H9 (cell line): Measurements from ENCODE around the gene RNF103. TPM values are rescaled to one million over a fixed set of nuclear protein-coding genes. Genes with fewer than 3 reads are reported as not detected.

Experiments used
- DNase-seq: peaks from one replicate; pipeline ENCODE4 v3.0.0-alpha.2; 2017
- H2AFZ ChIP-seq: one replicate; pipeline ENCODE4 v1.6.1; 2013; ENCODE audit warnings: mild to moderate bottlenecking, low read length, control low read depth, moderate library complexity
- H2AK5ac ChIP-seq: 2 replicates; pipeline ENCODE4 v1.6.1; 2013; ENCODE audit warnings: low read length, control low read depth, mixed read lengths; ENCODE audit not compliant: insufficient read length
- H2BK120ac ChIP-seq: one replicate; pipeline ENCODE4 v1.6.1; 2013; ENCODE audit warnings: low read depth, mild to moderate bottlenecking, low read length, control low read depth, inconsistent platforms; ENCODE audit not compliant: poor library complexity, severe bottlenecking
- H2BK12ac ChIP-seq: 2 replicates; pipeline ENCODE4 v1.6.1; 2013; ENCODE audit warnings: low read length, control low read depth, mixed read lengths, low read depth; ENCODE audit not compliant: insufficient read length
- H2BK15ac ChIP-seq: 2 replicates; pipeline ENCODE4 v1.6.1; 2013; ENCODE audit warnings: low read depth, low read length, control low read depth
- H2BK20ac ChIP-seq: one replicate; pipeline ENCODE4 v1.6.1; 2013; ENCODE audit warnings: low read depth, mild to moderate bottlenecking, low read length, control low read depth, inconsistent platforms; ENCODE audit not compliant: poor library complexity, severe bottlenecking
- H2BK5ac ChIP-seq: 2 replicates; pipeline ENCODE4 v1.6.1; 2013; ENCODE audit warnings: low read length, control low read depth, mixed read lengths; ENCODE audit not compliant: insufficient read length
- H3K14ac ChIP-seq: 2 replicates; pipeline ENCODE4 v1.6.1; 2013; ENCODE audit warnings: low read length, control low read depth; ENCODE audit not compliant: insufficient read depth
- H3K18ac ChIP-seq: 2 replicates; pipeline ENCODE4 v1.6.1; 2013; ENCODE audit warnings: low read depth, mild to moderate bottlenecking, mixed read lengths, low read length, control low read depth; ENCODE audit not compliant: insufficient read length
- H3K23ac ChIP-seq: 2 replicates; pipeline ENCODE4 v1.6.1; 2013; ENCODE audit warnings: low read length, control low read depth, mixed read lengths, low read depth; ENCODE audit not compliant: insufficient read length
- H3K23me2 ChIP-seq: 2 replicates; pipeline ENCODE4 v1.6.1; 2013; ENCODE audit warnings: low read depth, mild to moderate bottlenecking, mixed read lengths, low read length, control low read depth; ENCODE audit not compliant: insufficient read length, poor library complexity, severe bottlenecking
- H3K27ac ChIP-seq: 2 replicates; pipeline ENCODE4 v1.5.1; 2013; ENCODE audit warnings: low read length, control low read depth, mixed read lengths, low read depth; ENCODE audit not compliant: insufficient read length
- H3K27me3 ChIP-seq: 2 replicates; pipeline ENCODE4 v1.6.1; 2013; ENCODE audit warnings: low read length, control low read depth, inconsistent platforms; ENCODE audit not compliant: insufficient read depth
- H3K4ac ChIP-seq: 2 replicates; pipeline ENCODE4 v1.6.1; 2013; ENCODE audit warnings: low read depth, mild to moderate bottlenecking, control low read depth, inconsistent platforms, low read length, moderate library complexity
- H3K4me1 ChIP-seq: 2 replicates; pipeline ENCODE4 v1.6.1; 2013; ENCODE audit warnings: low read length, control low read depth, inconsistent platforms; ENCODE audit not compliant: insufficient read depth
- H3K4me2 ChIP-seq: 2 replicates; pipeline ENCODE4 v1.6.1; 2013; ENCODE audit warnings: low read length, control low read depth, mixed read lengths; ENCODE audit not compliant: insufficient read length, insufficient read depth
- H3K56ac ChIP-seq: 2 replicates; pipeline ENCODE4 v1.6.1; 2013; ENCODE audit warnings: low read depth, mild to moderate bottlenecking, mixed read lengths, low read length, control low read depth; ENCODE audit not compliant: insufficient read length
- H3K79me1 ChIP-seq: 2 replicates; pipeline ENCODE4 v1.6.1; 2013; ENCODE audit warnings: low read depth, mild to moderate bottlenecking, moderate library complexity, low read length, control low read depth, inconsistent platforms; ENCODE audit not compliant: insufficient read depth, poor library complexity, severe bottlenecking
- H3K79me2 ChIP-seq: 2 replicates; pipeline ENCODE4 v1.6.1; 2013; ENCODE audit warnings: low read length, control low read depth, inconsistent platforms; ENCODE audit not compliant: insufficient read depth
- H3K9ac ChIP-seq: 2 replicates; pipeline ENCODE4 v1.6.1; 2013; ENCODE audit warnings: low read length, control low read depth, mixed read lengths; ENCODE audit not compliant: insufficient read length; ENCODE audit errors: extremely low read depth
- H3K9me3 ChIP-seq: one replicate; pipeline ENCODE4 v1.6.1; 2013; ENCODE audit warnings: low read depth, low read length, inconsistent platforms; ENCODE audit not compliant: control insufficient read depth
- H3T11ph ChIP-seq: one replicate; pipeline ENCODE4 v1.6.1; 2013; ENCODE audit warnings: mild to moderate bottlenecking, low read length, control low read depth, inconsistent platforms
- H4K20me1 ChIP-seq: one replicate; pipeline ENCODE4 v1.6.1; 2013; ENCODE audit not compliant: control insufficient read depth, insufficient read length, insufficient read depth
- H4K5ac ChIP-seq: 2 replicates; pipeline ENCODE4 v1.6.1; 2013; ENCODE audit warnings: low read depth, mild to moderate bottlenecking, mixed read lengths, low read length, control low read depth; ENCODE audit not compliant: insufficient read length
- H4K8ac ChIP-seq: replicated peaks from 2 replicates; pipeline ENCODE4 v1.6.1; 2013; ENCODE audit warnings: low read length, control low read depth, mixed read lengths, low read depth; ENCODE audit not compliant: insufficient read length
- H4K91ac ChIP-seq: 2 replicates; pipeline ENCODE4 v1.6.1; 2013; ENCODE audit warnings: low read depth, mild to moderate bottlenecking, moderate library complexity, mixed read lengths, low read length, control low read depth; ENCODE audit not compliant: insufficient read length
- H3K27ac Mint-ChIP-seq, 3 experiments: 2 replicates in 2 of 3; 3 replicates in 1 of 3; pipeline ENCODE4 v1.8.0; 2020 to 2021; ENCODE audit warnings: mixed read lengths in 3 of 3, mild to moderate bottlenecking in 1 of 3, moderate library complexity in 1 of 3
- H3K27me3 Mint-ChIP-seq: 2 replicates; pipeline ENCODE4 v1.8.0; 2021; ENCODE audit warnings: low read depth, mild to moderate bottlenecking, moderate library complexity, mixed read lengths
- H3K36me3 Mint-ChIP-seq, 3 experiments: 2 replicates in 2 of 3; 3 replicates in 1 of 3; pipeline ENCODE4 v1.8.0; 2020 to 2021; ENCODE audit warnings: low read depth in 3 of 3, mixed read lengths in 3 of 3; ENCODE audit not compliant: insufficient read depth in 1 of 3
- H3K4me1 Mint-ChIP-seq, 2 experiments: 2 replicates each; pipeline ENCODE4 v1.8.0; 2020; ENCODE audit warnings: mixed read lengths in 2 of 2
- H3K4me3 Mint-ChIP-seq, 2 experiments: 2 replicates in 1 of 2; 3 replicates in 1 of 2; pipeline ENCODE4 v1.8.0; 2020 to 2021; ENCODE audit warnings: mild to moderate bottlenecking in 2 of 2, mixed read lengths in 2 of 2, moderate library complexity in 1 of 2
- H3K9me3 Mint-ChIP-seq, 2 experiments: 2 replicates in 1 of 2; 3 replicates in 1 of 2; pipeline ENCODE4 v1.8.0; 2020; ENCODE audit warnings: mild to moderate bottlenecking in 2 of 2, mixed read lengths in 2 of 2, moderate library complexity in 1 of 2
- WGBS: extraction: QIAGEN DNeasy Blood & Tissue Kit; methylation state at CpG from one replicate; pipeline ENCODE4 v1.1.7; 2013; ENCODE audit warnings: missing lambda C conversion rate, low lambda C conversion rate, mixed read lengths; ENCODE audit not compliant: insufficient read length; ENCODE audit errors: extremely low coverage; 5-methylcytosine and 5-hydroxymethylcytosine counted together
- total RNA-seq: library from RNA; stranded (reverse); gene quantifications from 2 replicates; pipeline ENCODE4 v1.2.1, GENCODE V29; 2021
- TF ChIP-seq, protein P1 (sequence below): fragments of 200-600 bp; sonication (generic); conservative IDR thresholded peaks from 3 replicates; pipeline ENCODE4 v1.8.0; 2021; ENCODE audit warnings: antibody characterized with exemption, mild to moderate bottlenecking

Gene RNF103
- total RNA-seq, 1 experiment from 2014 or later, result 7.1 TPM

DNA sequence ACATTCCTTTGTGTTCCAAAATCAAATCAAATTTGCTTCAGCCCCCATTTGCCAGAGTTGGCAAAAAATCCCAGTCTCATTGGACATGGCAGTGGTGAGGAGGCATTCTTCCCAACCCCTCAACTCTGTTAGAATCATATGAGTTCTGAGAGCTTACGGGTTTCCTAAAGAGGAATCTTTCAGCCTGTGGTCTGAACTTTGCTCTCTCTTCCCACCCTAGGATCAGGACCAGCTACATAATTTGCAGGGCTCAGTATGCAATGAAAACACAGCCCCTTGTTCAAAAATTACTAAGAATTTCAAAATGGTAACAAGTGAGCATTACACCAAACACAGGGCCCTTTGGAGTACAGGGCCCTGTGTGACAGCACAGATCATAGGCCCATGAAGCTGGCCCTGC lies 49.3 kb upstream of the RNF103 start:
- Histone ChIP-seq H2AFZ (no peak overlapping the region), H3K9me3 (no peaks in the 10 kb centered on the region), H4K5ac (no peak overlapping the region), H2BK20ac (no peak overlapping the region), H3K18ac (no peak overlapping the region), H2BK12ac (no peak overlapping the region), H3K4me1 (no peaks in the 10 kb centered on the region), H3K23ac (no peak overlapping the region), H3K27ac (no peak overlapping the region), H4K91ac (no peak overlapping the region), H2BK120ac (no peak overlapping the region), H2BK5ac (no peak overlapping the region), H3K79me2 (no peaks in the 10 kb centered on the region), H3K56ac (no peak overlapping the region), H2BK15ac (no peak overlapping the region), H3K79me1 (no peaks in the 10 kb centered on the region), H3K4ac (no peak overlapping the region), H3K14ac (no peak overlapping the region), H3K9ac (no peak overlapping the region), H3K4me2 (no peak overlapping the region), H3T11ph (no peak overlapping the region), H4K20me1 (no peaks in the 10 kb centered on the region), H2AK5ac (no peak overlapping the region), H3K23me2 (no peaks in the 10 kb centered on the region), H4K8ac (no peak overlapping the region), H3K27me3 (no peaks in the 10 kb centered on the region)
- no peak overlapping the region for H3K27ac Mint-ChIP-seq
- no peaks in the 10 kb centered on the region; a peak in 1 of 7 replicates for H3K36me3 Mint-ChIP-seq
- H3K9me3 Mint-ChIP-seq, result peaks cover 5 to 7% of the 10 kb centered on the region in 2 experiments; a peak in 4 of 5 replicates
- no peaks in the 10 kb centered on the region for H3K4me1 Mint-ChIP-seq
- TF ChIP-seq, protein P1, sequence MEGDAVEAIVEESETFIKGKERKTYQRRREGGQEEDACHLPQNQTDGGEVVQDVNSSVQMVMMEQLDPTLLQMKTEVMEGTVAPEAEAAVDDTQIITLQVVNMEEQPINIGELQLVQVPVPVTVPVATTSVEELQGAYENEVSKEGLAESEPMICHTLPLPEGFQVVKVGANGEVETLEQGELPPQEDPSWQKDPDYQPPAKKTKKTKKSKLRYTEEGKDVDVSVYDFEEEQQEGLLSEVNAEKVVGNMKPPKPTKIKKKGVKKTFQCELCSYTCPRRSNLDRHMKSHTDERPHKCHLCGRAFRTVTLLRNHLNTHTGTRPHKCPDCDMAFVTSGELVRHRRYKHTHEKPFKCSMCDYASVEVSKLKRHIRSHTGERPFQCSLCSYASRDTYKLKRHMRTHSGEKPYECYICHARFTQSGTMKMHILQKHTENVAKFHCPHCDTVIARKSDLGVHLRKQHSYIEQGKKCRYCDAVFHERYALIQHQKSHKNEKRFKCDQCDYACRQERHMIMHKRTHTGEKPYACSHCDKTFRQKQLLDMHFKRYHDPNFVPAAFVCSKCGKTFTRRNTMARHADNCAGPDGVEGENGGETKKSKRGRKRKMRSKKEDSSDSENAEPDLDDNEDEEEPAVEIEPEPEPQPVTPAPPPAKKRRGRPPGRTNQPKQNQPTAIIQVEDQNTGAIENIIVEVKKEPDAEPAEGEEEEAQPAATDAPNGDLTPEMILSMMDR, result no peak
- H3K4me3 Mint-ChIP-seq, result no peak overlapping the region
- H3K27me3 Mint-ChIP-seq, result no peaks in the 10 kb centered on the region; the same call in 1 of the 2 replicates
- DNase-seq, result no peak
- WGBS, result no CpG with 5 or more reads among the region's 1 CpG
